OCI-M1 (cell line): Measurements from ENCODE around the gene PAX1.

Source experiments
- DNase-seq: peaks from one replicate; lab custom pipeline; 2025; lab: John Stamatoyannopoulos, UW

Gene PAX1

DNA sequence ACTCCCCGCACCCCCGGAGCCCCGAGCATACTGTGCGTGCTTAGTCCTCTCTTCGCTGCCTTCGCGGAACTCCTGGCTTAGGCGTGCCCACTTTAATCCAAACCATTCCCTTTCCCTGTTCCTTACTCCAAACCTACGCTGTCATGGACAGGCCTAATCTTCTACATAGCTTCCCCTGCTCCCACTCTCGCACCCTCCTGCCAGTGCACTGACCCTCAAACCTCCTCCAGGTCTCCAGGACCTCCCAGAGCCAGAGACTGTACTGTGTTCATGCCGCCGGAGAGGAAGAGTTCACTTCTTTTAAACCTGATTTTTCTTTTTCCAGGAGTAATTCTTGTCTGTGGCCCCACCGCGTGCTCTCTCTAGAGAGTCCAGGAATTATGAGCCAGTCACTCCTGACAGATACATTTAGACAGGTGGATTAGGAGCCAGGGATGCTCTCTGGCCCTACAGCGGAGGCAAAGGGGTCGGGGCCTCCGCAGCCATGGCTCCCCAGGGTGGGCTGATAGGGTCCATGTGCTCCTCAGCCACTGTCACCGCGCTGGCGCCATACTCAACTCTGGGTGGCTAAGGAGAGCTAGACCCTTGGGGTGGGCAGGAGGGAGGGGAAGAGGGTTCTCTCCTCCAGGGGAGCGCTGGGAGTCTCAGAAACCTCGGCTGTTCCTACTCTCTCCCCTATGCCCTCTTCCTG lies 1.6 kb upstream of the PAX1 start:
- DNase-seq = no peak

DNA sequence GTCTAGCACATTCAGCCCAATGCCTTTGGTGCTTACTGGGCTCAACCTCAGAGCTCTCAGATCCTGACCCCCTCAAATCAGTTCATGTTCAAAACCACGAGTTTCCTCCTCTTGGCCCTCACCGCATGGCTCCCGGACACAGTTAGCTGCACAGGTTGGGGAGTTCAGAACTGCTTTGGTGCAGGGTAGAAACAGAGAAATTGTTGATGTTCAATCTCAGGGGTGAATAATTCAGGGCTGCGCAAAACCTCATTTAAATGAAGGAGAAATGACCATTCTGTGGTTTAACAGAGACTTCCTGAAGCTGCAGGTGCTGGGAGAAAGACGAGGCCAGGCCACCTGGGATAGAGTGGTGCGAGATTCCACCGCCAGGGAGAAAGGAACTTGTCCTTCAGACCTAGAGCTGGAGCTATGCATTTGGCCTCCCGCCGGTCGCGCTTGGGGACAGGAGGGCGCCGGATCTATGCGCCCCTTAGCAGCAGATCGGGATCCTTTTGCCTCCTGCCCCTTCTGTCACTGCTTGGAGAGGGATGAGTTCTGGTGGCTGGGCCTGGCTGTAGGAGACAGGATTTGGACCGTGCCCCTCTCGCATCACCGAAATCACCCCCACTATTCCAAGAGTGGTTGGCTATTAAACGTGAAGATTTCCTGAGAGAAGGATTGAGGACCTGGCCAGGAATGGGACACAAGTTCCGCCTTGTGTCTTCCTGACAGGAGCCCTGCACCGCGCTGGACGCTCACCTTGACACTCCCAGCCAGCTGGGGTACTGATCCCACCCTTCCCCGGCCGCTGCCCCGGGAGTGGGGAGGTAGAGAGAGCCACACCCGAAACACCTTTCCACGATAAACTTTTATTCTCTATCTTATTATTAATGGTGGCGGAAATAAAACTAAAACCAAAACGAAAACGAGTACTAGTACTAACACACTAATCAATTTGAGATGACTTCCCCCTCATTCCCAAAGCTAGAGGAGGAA lies 767 bp upstream of the PAX1 start:
- DNase-seq = no peak

DNA sequence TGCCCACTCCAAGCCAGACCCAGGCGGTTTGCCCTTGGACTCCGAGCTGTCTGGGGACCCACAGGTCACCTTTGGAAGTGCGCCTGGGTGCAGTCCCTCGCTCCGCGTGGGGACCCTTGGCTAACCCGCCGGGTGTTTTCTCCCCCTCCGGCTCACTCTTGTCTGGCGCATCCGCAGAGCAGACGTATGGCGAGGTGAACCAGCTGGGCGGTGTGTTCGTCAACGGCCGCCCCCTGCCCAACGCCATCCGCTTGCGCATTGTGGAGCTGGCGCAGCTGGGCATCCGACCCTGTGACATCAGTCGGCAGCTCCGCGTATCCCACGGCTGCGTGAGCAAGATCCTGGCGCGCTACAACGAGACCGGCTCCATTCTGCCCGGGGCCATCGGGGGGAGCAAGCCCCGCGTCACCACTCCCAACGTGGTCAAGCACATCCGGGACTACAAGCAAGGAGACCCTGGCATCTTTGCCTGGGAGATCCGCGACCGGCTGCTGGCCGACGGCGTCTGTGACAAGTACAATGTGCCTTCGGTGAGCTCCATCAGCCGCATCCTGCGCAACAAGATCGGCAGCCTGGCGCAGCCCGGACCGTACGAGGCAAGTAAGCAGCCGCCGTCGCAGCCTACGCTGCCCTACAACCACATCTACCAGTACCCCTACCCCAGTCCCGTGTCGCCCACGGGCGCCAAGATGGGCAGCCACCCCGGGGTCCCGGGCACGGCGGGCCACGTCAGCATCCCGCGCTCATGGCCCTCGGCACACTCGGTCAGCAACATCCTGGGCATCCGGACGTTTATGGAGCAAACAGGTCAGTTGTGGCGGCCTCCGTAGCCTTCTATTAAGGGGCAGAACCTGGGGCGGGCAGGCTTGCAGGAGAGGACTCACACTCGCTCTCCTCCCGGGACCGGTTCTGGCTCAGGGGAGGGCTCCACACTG lies 1.1 kb downstream of the PAX1 start:
- no peak for DNase-seq

DNA sequence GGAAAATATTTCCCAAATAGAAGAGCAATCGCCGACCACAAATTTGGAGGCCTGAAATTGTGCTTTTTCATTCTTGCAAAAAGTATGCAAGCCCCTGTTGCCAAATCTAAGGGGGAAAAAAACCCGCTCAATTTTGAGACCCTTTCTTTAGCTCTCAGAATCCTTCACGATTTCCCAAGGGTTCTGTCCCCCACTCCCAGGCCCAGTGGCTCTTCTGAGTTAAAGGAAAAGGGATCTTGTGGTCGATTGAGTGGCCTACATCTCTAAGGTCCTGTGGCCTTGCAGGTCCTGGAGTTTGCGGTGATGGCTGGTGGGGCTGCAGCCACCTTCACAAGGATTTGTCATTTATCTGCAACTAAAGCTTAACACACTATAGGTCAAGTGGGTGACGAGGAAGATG lies 1.8 kb downstream of the PAX1 start:
- DNase-seq = no peak

- DNase-seq = no peak
Measured at GRCh38 chr20:21707999-21708737, 2.7 kb downstream of the PAX1 start.

DNA sequence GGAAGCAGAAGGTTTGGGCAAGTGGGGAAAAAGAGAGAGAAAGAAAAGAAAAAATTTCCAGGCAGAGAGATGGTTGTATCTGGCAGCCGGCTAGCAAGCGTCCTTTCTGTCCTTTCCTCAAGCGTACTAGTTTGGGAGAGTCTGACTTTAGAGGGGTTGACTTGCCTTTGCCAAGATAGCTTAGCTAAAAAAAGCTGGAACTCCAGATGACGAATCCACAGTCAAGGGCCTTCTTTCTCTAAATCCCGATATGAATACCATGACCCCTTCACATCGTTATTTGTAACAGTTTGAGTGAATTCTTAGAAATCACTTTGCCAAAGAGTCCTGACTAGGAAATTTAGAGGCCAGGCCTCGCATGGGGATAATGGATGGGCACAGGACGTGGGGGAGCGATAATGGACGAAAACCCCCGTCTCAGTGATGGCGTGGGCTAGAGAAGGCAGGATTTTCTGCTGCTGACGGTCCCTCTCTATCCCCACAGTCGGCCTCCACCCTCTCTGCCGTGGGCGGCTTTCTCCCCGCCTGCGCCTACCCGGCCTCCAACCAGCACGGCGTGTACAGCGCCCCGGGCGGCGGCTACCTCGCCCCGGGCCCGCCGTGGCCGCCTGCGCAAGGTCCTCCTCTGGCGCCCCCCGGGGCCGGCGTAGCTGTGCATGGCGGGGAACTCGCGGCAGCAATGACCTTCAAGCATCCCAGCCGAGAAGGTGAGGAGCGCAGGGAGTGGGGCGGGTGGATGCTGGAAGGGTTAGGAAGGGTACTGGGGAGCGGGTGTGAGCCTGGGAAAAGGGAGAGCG lies 3.5 kb downstream of the PAX1 start:
- no peak for DNase-seq

GRCh38 chr20:21709535-21709904 lies 4.1 kb downstream of the PAX1 start:
- DNase-seq = no peak

GRCh38 chr20:21710341-21710740 lies 4.9 kb downstream of the PAX1 start:
- DNase-seq = no peak

- no peak for DNase-seq
Measured at GRCh38 chr20:21710863-21711431, 5.5 kb downstream of the PAX1 start.

DNA sequence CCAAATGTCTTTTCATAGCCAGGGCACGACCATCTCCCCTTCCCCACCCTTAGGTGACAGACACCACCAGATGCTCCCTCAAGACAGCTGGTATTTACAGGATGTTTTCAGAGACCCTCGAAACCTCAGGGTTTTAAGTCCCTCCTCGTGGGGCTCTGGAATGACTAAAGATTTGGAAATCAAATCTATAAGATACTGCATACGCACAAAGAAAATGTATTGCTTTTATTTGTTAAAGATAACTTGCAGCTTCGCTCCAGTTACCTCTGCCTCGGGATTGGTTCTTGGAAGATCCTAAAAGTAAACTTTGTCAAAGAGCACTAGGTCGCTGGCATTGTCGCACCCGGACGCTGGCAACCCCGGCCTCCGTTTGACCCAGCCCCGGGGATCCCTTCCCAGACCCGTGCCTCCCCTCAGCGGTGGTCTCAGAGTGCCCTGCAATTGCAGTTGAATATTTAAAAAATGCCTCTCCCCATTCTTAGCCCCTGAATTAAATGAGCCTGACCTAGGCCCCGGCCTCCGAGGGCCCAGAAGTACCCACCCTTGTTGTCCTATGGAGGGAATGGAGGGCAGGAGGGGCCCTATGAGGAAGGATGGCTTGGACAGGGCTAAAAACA lies 7.1 kb downstream of the PAX1 start:
- DNase-seq = no peak

GRCh38 chr20:21713470-21713869 lies 8.0 kb downstream of the PAX1 start:
- no peak for DNase-seq

DNA sequence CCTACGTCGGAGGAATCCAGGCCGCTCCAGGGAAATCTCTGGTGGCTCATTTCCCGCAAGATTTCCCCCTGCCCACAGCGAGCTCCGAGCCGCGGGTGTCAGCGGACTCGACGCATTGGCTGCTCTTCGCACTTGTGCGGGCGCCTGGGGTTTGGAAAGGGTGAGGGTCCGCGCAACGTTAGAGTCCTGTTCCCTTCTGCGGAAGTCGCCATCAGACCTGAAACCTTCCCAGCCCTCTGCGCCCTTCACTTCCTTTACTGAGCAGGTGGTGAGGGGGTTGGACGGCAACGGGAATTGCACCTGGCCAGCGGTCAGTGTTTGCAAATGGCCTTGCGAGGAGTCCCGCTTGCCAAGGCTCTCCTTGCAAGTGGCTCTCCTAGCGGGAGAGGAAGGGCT lies 8.4 kb downstream of the PAX1 start:
- no peak for DNase-seq

GRCh38 chr20:21714297-21715192 lies 9.1 kb downstream of the PAX1 start:
- no peak for DNase-seq

- no peak for DNase-seq
Measured at GRCh38 chr20:21715193-21715881, 9.9 kb downstream of the PAX1 start.

GRCh38 chr20:21719592-21720214 lies 14.2 kb downstream of the PAX1 start:
- peak; percentile 80 for DNase-seq

- no peak for DNase-seq
Measured at GRCh38 chr20:21725892-21726291, 20.4 kb downstream of the PAX1 start.

- no peak for DNase-seq
Measured at GRCh38 chr20:21729316-21729715, 23.9 kb downstream of the PAX1 start.

DNA sequence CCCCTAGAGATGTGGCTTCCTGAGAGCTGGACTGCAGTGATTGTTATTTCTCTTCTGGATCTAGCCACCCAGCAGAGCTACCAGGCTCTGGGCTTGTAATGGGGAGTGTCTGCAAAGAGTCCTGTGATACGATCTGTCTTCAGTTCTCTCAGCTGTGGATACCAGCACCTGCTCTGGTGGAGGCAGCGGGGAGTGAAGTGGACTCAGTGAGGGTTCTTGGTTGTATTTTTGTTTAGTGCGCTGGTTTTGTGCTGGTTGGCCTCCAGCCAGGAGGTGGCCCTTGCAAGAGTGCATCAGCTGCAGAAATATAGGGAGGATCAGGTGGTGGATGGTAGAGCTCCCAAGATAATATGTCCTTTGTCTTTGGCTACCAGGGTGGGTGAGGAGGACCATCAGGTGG lies 33.7 kb downstream of the PAX1 start:
- no peak for DNase-seq
